Lower leg skin (tissue), 4 donors: ENCODE data around the gene CTSA. TPM values are rescaled to one million over a fixed set of nuclear protein-coding genes. Genes with fewer than 3 reads are reported as not detected.

Experiments used
- DNase-seq, 2 donors: peaks; one replicate each; pipeline ENCODE4 v3.0.0-alpha.2; 2019; ENCODE audit warnings: low spot score in 2 of 2
- H3K4me3 ChIP-seq: fragments of 200-600 bp; sonication (generic); 2 replicates; pipeline ENCODE4 v1.5.1; 2017; ENCODE audit warnings: mild to moderate bottlenecking, low read depth; ENCODE audit not compliant: poor library complexity, severe bottlenecking
- CTCF ChIP-seq, 3 donors: fragments of 450-650 bp; IDR thresholded peaks; one replicate each; pipeline ENCODE4 v1.5.1; 2016; ENCODE audit warnings: antibody characterized with exemption in 3 of 3, mild to moderate bottlenecking in 3 of 3, moderate library complexity in 2 of 3
- POLR2A ChIP-seq, 2 donors: fragments of 450-650 bp; IDR thresholded peaks; one replicate each; pipeline ENCODE4 v1.6.1; 2016 to 2017; ENCODE audit warnings: antibody characterized with exemption in 2 of 2, mild to moderate bottlenecking in 1 of 2, moderate library complexity in 1 of 2
- WGBS, 2 donors: methylation state at CpG; one replicate each; pipeline ENCODE4 v1.1.5; 2018; 5-methylcytosine and 5-hydroxymethylcytosine counted together
- intact Hi-C: fragments of 100-400 bp; cut with DNase I; formaldehyde crosslinking; loops from one replicate; pipeline ENCODE4 v1.15.0; 2023; ENCODE audit warnings: low total_unique reads
- total RNA-seq, 4 donors: library from RNA; depleted of rRNA; stranded (reverse); fragments of >200 nt; gene quantifications; one replicate each; pipeline ENCODE4 v1.1.0, GENCODE V29; 2016

Gene CTSA
- total RNA-seq, 4 donors from 2014 or later, result 89.1 to 122 (median 111) TPM

DNA sequence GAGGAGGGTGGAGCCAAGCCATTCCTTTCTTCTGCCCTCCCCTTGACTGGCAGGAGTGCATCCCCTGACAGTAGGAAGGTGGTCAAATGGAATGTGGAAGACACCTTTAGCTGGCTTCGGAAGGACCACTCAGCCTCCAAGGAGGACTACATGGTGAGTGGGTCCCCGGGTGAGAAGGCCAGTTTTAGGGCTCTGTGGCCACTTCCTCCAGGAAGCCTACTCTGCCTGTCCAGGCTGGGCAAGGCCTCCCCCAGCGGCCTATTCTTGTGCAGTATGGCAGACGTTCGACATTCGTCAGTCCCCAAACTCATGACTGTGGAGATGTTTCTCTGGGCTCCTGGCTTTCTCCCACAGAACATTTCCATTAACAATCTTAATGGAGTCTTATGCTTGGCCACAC, 52.5 kb downstream of the CTSA start:
- intact Hi-C loops, result no loop called here
- no peak for DNase-seq
- 83 to 91% methylated on average over 6 of the region's 6 CpGs for WGBS, 2 donors
- TF ChIP-seq POLR2A (IDR thresholded peaks at IDR 0.05) (no peak), CTCF (IDR thresholded peaks at IDR 0.05) (no peak)
- no peak overlapping the region for H3K4me3 ChIP-seq

GRCh38 chr20:45944151-45944964, 53.2 kb downstream of the CTSA start:
- DNase-seq, result no peak
- 79 to 81% methylated on average over 15 of the region's 15 CpGs for WGBS, 2 donors

GRCh38 chr20:45944965-45945677, 54.0 kb downstream of the CTSA start:
- 79 to 87% methylated on average over 19 of the region's 19 CpGs for WGBS, 2 donors
- no peak for TF ChIP-seq POLR2A (IDR thresholded peaks at IDR 0.05)
- no peak for TF ChIP-seq CTCF (IDR thresholded peaks at IDR 0.05)
- no peak overlapping the region for H3K4me3 ChIP-seq
- intact Hi-C loops, result no loop called here
- no peak for DNase-seq

More at GRCh38 chr20:45944151-45944964, 53.2 kb downstream of the CTSA start:
- no peak for TF ChIP-seq POLR2A (IDR thresholded peaks at IDR 0.05)
- no peak for TF ChIP-seq CTCF (IDR thresholded peaks at IDR 0.05)
- intact Hi-C loops, result no loop called here
- H3K4me3 ChIP-seq, result no peak overlapping the region

GRCh38 chr20:45945678-45946148, 54.6 kb downstream of the CTSA start:
- TF ChIP-seq POLR2A (IDR thresholded peaks at IDR 0.05) (no peak), CTCF (IDR thresholded peaks at IDR 0.05) (no peak)
- no peak overlapping the region for H3K4me3 ChIP-seq
- WGBS, 2 donors, result 81 to 82% methylated on average over 12 to 13 of the region's 13 CpGs
- peak in 1 of 2 donors; percentile 79 for DNase-seq
- intact Hi-C loops, result no loop called here

GRCh38 chr20:45946149-45946970, 55.2 kb downstream of the CTSA start:
- 70 to 72% methylated on average over 18 to 20 of the region's 20 CpGs for WGBS, 2 donors
- TF ChIP-seq CTCF (IDR thresholded peaks at IDR 0.05) (no peak), POLR2A (IDR thresholded peaks at IDR 0.05) (no peak)
- intact Hi-C loops, result no loop called here
- peak; percentile 91 to 93 for DNase-seq
- H3K4me3 ChIP-seq, result no peak overlapping the region
